Measurements from ENCODE around the gene POC5.
"Not testable (repeated sequence)": the region's sequence is repeated elsewhere in the genome, so short reads cannot be mapped to it uniquely, and the experiment has no call there.

Gene POC5

GRCh38 chr5:75701856-75702255 lies 15.4 kb downstream of the POC5 start:
- Histone ChIP-seq H3K36me3 (ENCODE audit: control insufficient read depth, low read depth, low read length) (peaks cover 20% of the 10 kb centered on the region), H3K27ac (ENCODE audit: low read length) (no peak overlapping the region), H3K4me1 (ENCODE audit: control insufficient read depth, low read depth, low read length) (no peaks in the 10 kb centered on the region), H3K27me3 (ENCODE audit: control insufficient read depth, insufficient read depth, low read length) (no peaks in the 10 kb centered on the region), H3K9ac (ENCODE audit: low read length) (no peak overlapping the region), H3K4me3 (ENCODE audit: low read length) (no peak overlapping the region), H3K9me3 (ENCODE audit: control insufficient read depth, low read depth, low read length) (no peaks in the 10 kb centered on the region)

GRCh38 chr5:75695472-75696351 lies 21.5 kb downstream of the POC5 start:
- peak overlapping the region; percentile 37 for H3K4me3 ChIP-seq (ENCODE audit: low read length)
- not testable (repeated sequence) for H3K4me1 ChIP-seq (ENCODE audit: control insufficient read depth, low read depth, low read length); H3K36me3 ChIP-seq (ENCODE audit: control insufficient read depth, low read depth, low read length); H3K9ac ChIP-seq (ENCODE audit: low read length); H3K27ac ChIP-seq (ENCODE audit: low read length); H3K9me3 ChIP-seq (ENCODE audit: control insufficient read depth, low read depth, low read length); H3K27me3 ChIP-seq (ENCODE audit: control insufficient read depth, insufficient read depth, low read length)

GRCh38 chr5:75694781-75695180 lies 22.5 kb downstream of the POC5 start:
- Histone ChIP-seq H3K4me3 (ENCODE audit: low read length) (no peak overlapping the region), H3K36me3 (ENCODE audit: control insufficient read depth, low read depth, low read length) (peaks cover 8% of the 10 kb centered on the region), H3K9ac (ENCODE audit: low read length) (no peak overlapping the region), H3K4me1 (ENCODE audit: control insufficient read depth, low read depth, low read length) (peaks cover 4% of the 10 kb centered on the region), H3K9me3 (ENCODE audit: control insufficient read depth, low read depth, low read length) (no peaks in the 10 kb centered on the region), H3K27ac (ENCODE audit: low read length) (no peak overlapping the region), H3K27me3 (ENCODE audit: control insufficient read depth, insufficient read depth, low read length) (no peaks in the 10 kb centered on the region)

GRCh38 chr5:75690669-75691068 lies 26.6 kb downstream of the POC5 start:
- Histone ChIP-seq H3K4me1 (ENCODE audit: control insufficient read depth, low read depth, low read length) (peaks cover 4% of the 10 kb centered on the region), H3K4me3 (ENCODE audit: low read length) (no peak overlapping the region), H3K9ac (ENCODE audit: low read length) (no peak overlapping the region), H3K27ac (ENCODE audit: low read length) (no peak overlapping the region), H3K36me3 (ENCODE audit: control insufficient read depth, low read depth, low read length) (peaks cover 19% of the 10 kb centered on the region), H3K27me3 (ENCODE audit: control insufficient read depth, insufficient read depth, low read length) (no peaks in the 10 kb centered on the region), H3K9me3 (ENCODE audit: control insufficient read depth, low read depth, low read length) (no peaks in the 10 kb centered on the region)

GRCh38 chr5:75686480-75686879 lies 30.8 kb downstream of the POC5 start:
- Histone ChIP-seq H3K4me1 (ENCODE audit: control insufficient read depth, low read depth, low read length) (no peaks in the 10 kb centered on the region), H3K9ac (ENCODE audit: low read length) (no peak overlapping the region), H3K27ac (ENCODE audit: low read length) (no peak overlapping the region), H3K27me3 (ENCODE audit: control insufficient read depth, insufficient read depth, low read length) (no peaks in the 10 kb centered on the region), H3K4me3 (ENCODE audit: low read length) (no peak overlapping the region), H3K36me3 (ENCODE audit: control insufficient read depth, low read depth, low read length) (peaks cover 20% of the 10 kb centered on the region), H3K9me3 (ENCODE audit: control insufficient read depth, low read depth, low read length) (no peaks in the 10 kb centered on the region)

GRCh38 chr5:75685141-75685540 lies 32.1 kb downstream of the POC5 start:
- Histone ChIP-seq H3K36me3 (ENCODE audit: control insufficient read depth, low read depth, low read length) (peaks cover 20% of the 10 kb centered on the region), H3K9ac (ENCODE audit: low read length) (no peak overlapping the region), H3K9me3 (ENCODE audit: control insufficient read depth, low read depth, low read length) (no peaks in the 10 kb centered on the region), H3K27me3 (ENCODE audit: control insufficient read depth, insufficient read depth, low read length) (no peaks in the 10 kb centered on the region), H3K4me3 (ENCODE audit: low read length) (no peak overlapping the region), H3K4me1 (ENCODE audit: control insufficient read depth, low read depth, low read length) (no peaks in the 10 kb centered on the region), H3K27ac (ENCODE audit: low read length) (no peak overlapping the region)

GRCh38 chr5:75681125-75681830 lies 36.0 kb downstream of the POC5 start:
- H3K4me3 ChIP-seq (ENCODE audit: low read length), result no peak overlapping the region
- no peak overlapping the region for H3K9ac ChIP-seq (ENCODE audit: low read length)
- H3K27me3 ChIP-seq (ENCODE audit: control insufficient read depth, insufficient read depth, low read length), result no peaks in the 10 kb centered on the region
- peaks cover 8% of the 10 kb centered on the region for H3K36me3 ChIP-seq (ENCODE audit: control insufficient read depth, low read depth, low read length)
- H3K9me3 ChIP-seq (ENCODE audit: control insufficient read depth, low read depth, low read length), result no peaks in the 10 kb centered on the region
- H3K4me1 ChIP-seq (ENCODE audit: control insufficient read depth, low read depth, low read length), result no peaks in the 10 kb centered on the region
- no peak overlapping the region for H3K27ac ChIP-seq (ENCODE audit: low read length)

GRCh38 chr5:75678155-75678554 lies 39.1 kb downstream of the POC5 start:
- no peaks in the 10 kb centered on the region for H3K4me1 ChIP-seq (ENCODE audit: control insufficient read depth, low read depth, low read length)
- no peaks in the 10 kb centered on the region for H3K9me3 ChIP-seq (ENCODE audit: control insufficient read depth, low read depth, low read length)
- H3K27ac ChIP-seq (ENCODE audit: low read length), result no peak overlapping the region
- no peaks in the 10 kb centered on the region for H3K27me3 ChIP-seq (ENCODE audit: control insufficient read depth, insufficient read depth, low read length)
- no peak overlapping the region for H3K4me3 ChIP-seq (ENCODE audit: low read length)
- no peak overlapping the region for H3K9ac ChIP-seq (ENCODE audit: low read length)
- H3K36me3 ChIP-seq (ENCODE audit: control insufficient read depth, low read depth, low read length), result peaks cover 4% of the 10 kb centered on the region

GRCh38 chr5:75677607-75678006 lies 39.6 kb downstream of the POC5 start:
- H3K27me3 ChIP-seq (ENCODE audit: control insufficient read depth, insufficient read depth, low read length), result no peaks in the 10 kb centered on the region
- no peak overlapping the region for H3K27ac ChIP-seq (ENCODE audit: low read length)
- H3K36me3 ChIP-seq (ENCODE audit: control insufficient read depth, low read depth, low read length), result peaks cover under 1% of the 10 kb centered on the region
- no peaks in the 10 kb centered on the region for H3K9me3 ChIP-seq (ENCODE audit: control insufficient read depth, low read depth, low read length)
- H3K9ac ChIP-seq (ENCODE audit: low read length), result no peak overlapping the region
- H3K4me3 ChIP-seq (ENCODE audit: low read length), result no peak overlapping the region
- H3K4me1 ChIP-seq (ENCODE audit: control insufficient read depth, low read depth, low read length), result no peaks in the 10 kb centered on the region

- Histone ChIP-seq H3K36me3 (ENCODE audit: control insufficient read depth, low read depth, low read length) (no peaks in the 10 kb centered on the region), H3K4me3 (ENCODE audit: low read length) (no peak overlapping the region), H3K9ac (ENCODE audit: low read length) (no peak overlapping the region), H3K27ac (ENCODE audit: low read length) (no peak overlapping the region), H3K9me3 (ENCODE audit: control insufficient read depth, low read depth, low read length) (no peaks in the 10 kb centered on the region), H3K4me1 (ENCODE audit: control insufficient read depth, low read depth, low read length) (no peaks in the 10 kb centered on the region), H3K27me3 (ENCODE audit: control insufficient read depth, insufficient read depth, low read length) (no peaks in the 10 kb centered on the region)
Measured at GRCh38 chr5:75675783-75676182, 41.5 kb downstream of the POC5 start.

- Histone ChIP-seq H3K4me3 (ENCODE audit: low read length) (no peak overlapping the region), H3K9me3 (ENCODE audit: control insufficient read depth, low read depth, low read length) (no peaks in the 10 kb centered on the region), H3K9ac (ENCODE audit: low read length) (no peak overlapping the region), H3K36me3 (ENCODE audit: control insufficient read depth, low read depth, low read length) (no peaks in the 10 kb centered on the region), H3K27me3 (ENCODE audit: control insufficient read depth, insufficient read depth, low read length) (no peaks in the 10 kb centered on the region), H3K27ac (ENCODE audit: low read length) (no peak overlapping the region), H3K4me1 (ENCODE audit: control insufficient read depth, low read depth, low read length) (peaks cover 4% of the 10 kb centered on the region)
Measured at GRCh38 chr5:75672616-75673015, 44.6 kb downstream of the POC5 start.

- Histone ChIP-seq H3K4me3 (ENCODE audit: low read length) (no peak overlapping the region), H3K4me1 (ENCODE audit: control insufficient read depth, low read depth, low read length) (peaks cover 4% of the 10 kb centered on the region), H3K27me3 (ENCODE audit: control insufficient read depth, insufficient read depth, low read length) (no peaks in the 10 kb centered on the region), H3K9ac (ENCODE audit: low read length) (no peak overlapping the region), H3K36me3 (ENCODE audit: control insufficient read depth, low read depth, low read length) (no peaks in the 10 kb centered on the region), H3K9me3 (ENCODE audit: control insufficient read depth, low read depth, low read length) (no peaks in the 10 kb centered on the region), H3K27ac (ENCODE audit: low read length) (no peak overlapping the region)
Measured at GRCh38 chr5:75671506-75671905, 45.7 kb downstream of the POC5 start.

All from iPS-18a (cell line).